ENCODE results near the gene MDFI. TPM values are rescaled to one million over a fixed set of nuclear protein-coding genes. Genes with fewer than 3 reads are reported as not detected.

Gene MDFI
- total and polyA plus RNA-seq, 9 of the 15 experiments (the other 6 are each of a cell fraction or from before 2014, with no cell fraction given) = not detected

GRCh38 chr6:41671376-41671775 lies 33.1 kb downstream of the MDFI start:
- POLR2A ChIA-PET = interaction anchor here (1.1 kb wide), 1 partner anchor 13 kb away, joined by 6 read pairs; no protein-coding TSS in a partner anchor
- BruUV-seq (replicated peaks) = no TSS peak
- no peak for FAIRE-seq

More at GRCh38 chr6:41671376-41671775, 33.1 kb downstream of the MDFI start:
- Histone ChIP-seq H3K9ac (ENCODE audit: insufficient read depth in 1 of 2, low read depth in 2 of 2, low read length in 2 of 2) (no peak overlapping the region), H3K36me3 (ENCODE audit: control insufficient read depth, insufficient read depth, low read length) (no peaks in the 10 kb centered on the region), H4K20me1 (replicated peaks; ENCODE audit: control insufficient read depth, insufficient read depth, low read length) (peaks cover 3% of the 10 kb centered on the region; the same call in 1 of the 2 replicates), H3K27ac (ENCODE audit: extremely low read depth, low read depth, low read length) (no peak overlapping the region), H3K4me3 (no peak overlapping the region), H3K79me2 (ENCODE audit: control insufficient read depth, insufficient read depth, low read length) (no peaks in the 10 kb centered on the region), H3K9me3 (replicated peaks; ENCODE audit: control insufficient read depth, insufficient read depth, low read depth, low read length) (no peaks in the 10 kb centered on the region), H2AFZ (ENCODE audit: low read depth, low read length) (no peak overlapping the region), H3K27me3 (ENCODE audit: control insufficient read depth in 2 of 2, insufficient read depth in 2 of 2, low read length in 2 of 2) (peaks cover 23 to 45% of the 10 kb centered on the region in 2 experiments; a peak in 4 of 5 replicates), H3K9me1 (ENCODE audit: control insufficient read depth, insufficient read depth, low read length) (no peaks in the 10 kb centered on the region), H3K4me1 (replicated peaks in 1 of 2; ENCODE audit: control insufficient read depth in 2 of 2, insufficient read depth in 2 of 2, low read length in 2 of 2) (no peaks in the 10 kb centered on the region), H3K4me2 (ENCODE audit: insufficient read depth, low read length) (no peak overlapping the region)
- in situ Hi-C loops (cut with MboI) = no loop called here
- CTCF ChIA-PET (ENCODE audit: low intra/inter-chr PET ratio) = no interaction called here
- TF ChIP-seq, protein P1, sequence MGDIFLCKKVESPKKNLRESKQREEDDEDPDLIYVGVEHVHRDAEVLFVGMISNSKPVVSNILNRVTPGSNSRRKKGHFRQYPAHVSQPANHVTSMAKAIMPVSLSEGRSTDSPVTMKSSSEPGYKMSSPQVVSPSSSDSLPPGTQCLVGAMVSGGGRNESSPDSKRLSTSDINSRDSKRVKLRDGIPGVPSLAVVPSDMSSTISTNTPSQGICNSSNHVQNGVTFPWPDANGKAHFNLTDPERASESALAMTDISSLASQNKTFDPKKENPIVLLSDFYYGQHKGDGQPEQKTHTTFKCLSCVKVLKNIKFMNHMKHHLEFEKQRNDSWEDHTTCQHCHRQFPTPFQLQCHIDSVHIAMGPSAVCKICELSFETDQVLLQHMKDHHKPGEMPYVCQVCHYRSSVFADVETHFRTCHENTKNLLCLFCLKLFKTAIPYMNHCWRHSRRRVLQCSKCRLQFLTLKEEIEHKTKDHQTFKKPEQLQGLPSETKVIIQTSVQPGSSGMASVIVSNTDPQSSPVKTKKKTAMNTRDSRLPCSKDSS (IDR thresholded peaks at IDR 0.05; ENCODE audit: low read depth, partially characterized antibody) = no peak
- TF ChIP-seq SMARCA4 (IDR thresholded peaks at IDR 0.05) = no peak
- TF ChIP-seq RAD51 (IDR thresholded peaks at IDR 0.05; ENCODE audit: borderline replicate concordance, low read depth) = no peak
- TF ChIP-seq ZNF57 (CRISPR knock-in tag; IDR thresholded peaks at IDR 0.05) = no peak
- TF ChIP-seq, protein P2, sequence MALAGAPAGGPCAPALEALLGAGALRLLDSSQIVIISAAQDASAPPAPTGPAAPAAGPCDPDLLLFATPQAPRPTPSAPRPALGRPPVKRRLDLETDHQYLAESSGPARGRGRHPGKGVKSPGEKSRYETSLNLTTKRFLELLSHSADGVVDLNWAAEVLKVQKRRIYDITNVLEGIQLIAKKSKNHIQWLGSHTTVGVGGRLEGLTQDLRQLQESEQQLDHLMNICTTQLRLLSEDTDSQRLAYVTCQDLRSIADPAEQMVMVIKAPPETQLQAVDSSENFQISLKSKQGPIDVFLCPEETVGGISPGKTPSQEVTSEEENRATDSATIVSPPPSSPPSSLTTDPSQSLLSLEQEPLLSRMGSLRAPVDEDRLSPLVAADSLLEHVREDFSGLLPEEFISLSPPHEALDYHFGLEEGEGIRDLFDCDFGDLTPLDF (CRISPR knock-in tag; IDR thresholded peaks at IDR 0.05) = no peak
- TF ChIP-seq CSDE1 (IDR thresholded peaks at IDR 0.05) = no peak
- no peak for TF ChIP-seq ARID1B (IDR thresholded peaks at IDR 0.05)
- TF ChIP-seq TAF7 (tag; IDR thresholded peaks at IDR 0.05) = no peak
- no peak for TF ChIP-seq RBFOX2 (IDR thresholded peaks at IDR 0.05; ENCODE audit: low read depth, low read length)
- TF ChIP-seq MAFF (IDR thresholded peaks at IDR 0.05; ENCODE audit: low read length) = no peak
- TF ChIP-seq SMARCC2 (IDR thresholded peaks at IDR 0.05; ENCODE audit: low read depth) = no peak
- TF ChIP-seq ZBTB1 (CRISPR knock-in tag; IDR thresholded peaks at IDR 0.05; ENCODE audit: borderline replicate concordance, low read depth) = no peak
- no peak for TF ChIP-seq ZNF134 (CRISPR knock-in tag; conservative IDR thresholded peaks at IDR 0.05)
- TF ChIP-seq, protein P3, sequence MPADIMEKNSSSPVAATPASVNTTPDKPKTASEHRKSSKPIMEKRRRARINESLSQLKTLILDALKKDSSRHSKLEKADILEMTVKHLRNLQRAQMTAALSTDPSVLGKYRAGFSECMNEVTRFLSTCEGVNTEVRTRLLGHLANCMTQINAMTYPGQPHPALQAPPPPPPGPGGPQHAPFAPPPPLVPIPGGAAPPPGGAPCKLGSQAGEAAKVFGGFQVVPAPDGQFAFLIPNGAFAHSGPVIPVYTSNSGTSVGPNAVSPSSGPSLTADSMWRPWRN (IDR thresholded peaks at IDR 0.05; ENCODE audit: low read depth) = no peak
- no peak for TF ChIP-seq SAP30 (IDR thresholded peaks at IDR 0.05; ENCODE audit: borderline replicate concordance, insufficient read depth, low read depth, low read length, poor library complexity, severe bottlenecking)
- no peak for TF ChIP-seq CBX2 (IDR thresholded peaks at IDR 0.05; ENCODE audit: insufficient read depth, low read length, poor library complexity, severe bottlenecking)
- no peak for TF ChIP-seq POLR2G (IDR thresholded peaks at IDR 0.05; ENCODE audit: low read depth, low read length)
- no peak for TF ChIP-seq TEAD1 (CRISPR knock-in tag; IDR thresholded peaks at IDR 0.05)
- intact Hi-C loops (cut with micrococcal nuclease) = no loop called here
- no peak for DNase-seq (ENCODE audit: extremely low read depth in 1 of 4, low spot score in 3 of 4)
- no peak for ATAC-seq
- 0% methylated on average over 4 of the region's 5 CpGs for WGBS (ENCODE audit: insufficient coverage, low coverage, missing lambda C conversion rate)
